SK-N-DZ (cell line): ENCODE results near the gene DEPDC5.
A peak's percentile ranks its signal among the peaks of the same experiment; 100 is the strongest.

Experiments used
- DNase-seq: peaks from one replicate; pipeline ENCODE4 v3.0.0-alpha.2; 2015; ENCODE audit warnings: low spot score

The DEPDC5 gene

GRCh38 chr22:31925056-31925455 lies 171.2 kb downstream of the DEPDC5 start:
- no peak for DNase-seq

- DNase-seq: no peak
These were observed 172.2 kb downstream of the DEPDC5 start for GRCh38 chr22:31926024-31926423.

GRCh38 chr22:31926969-31927368 lies 173.2 kb downstream of the DEPDC5 start:
- peak; percentile 90 for DNase-seq

GRCh38 chr22:31927562-31927961 lies 173.7 kb downstream of the DEPDC5 start:
- DNase-seq: no peak

- DNase-seq: peak; percentile 92
These were observed 175.5 kb downstream of the DEPDC5 start for GRCh38 chr22:31929167-31929930.

- no peak for DNase-seq
These were observed 179.0 kb downstream of the DEPDC5 start for GRCh38 chr22:31932863-31933262.

- DNase-seq: no peak
These were observed 179.6 kb downstream of the DEPDC5 start for GRCh38 chr22:31933406-31933805.

- DNase-seq: no peak
These were observed 180.1 kb downstream of the DEPDC5 start for GRCh38 chr22:31933816-31934482.

- no peak for DNase-seq
These were observed 182.3 kb downstream of the DEPDC5 start for GRCh38 chr22:31935961-31936635.

- DNase-seq: no peak
These were observed 183.5 kb downstream of the DEPDC5 start for GRCh38 chr22:31937341-31937740.

- DNase-seq: no peak
These were observed 184.5 kb downstream of the DEPDC5 start for GRCh38 chr22:31938296-31938695.

GRCh38 chr22:31940506-31940905 lies 186.7 kb downstream of the DEPDC5 start:
- DNase-seq: no peak

GRCh38 chr22:31942091-31942490 lies 188.3 kb downstream of the DEPDC5 start:
- no peak for DNase-seq

- no peak for DNase-seq
These were observed 189.6 kb downstream of the DEPDC5 start for GRCh38 chr22:31943206-31943977.

- DNase-seq: peak; percentile 94
These were observed 190.3 kb downstream of the DEPDC5 start, which contains the start of gene YWHAH for GRCh38 chr22:31943978-31944699. Gene YWHAH (plus strand): TSS chr22:31944535. CDS start chr22:31944734, 199 bp downstream.

- no peak for DNase-seq
These were observed 191.1 kb downstream of the DEPDC5 start for GRCh38 chr22:31944700-31945442.

GRCh38 chr22:31945443-31945855 lies 191.6 kb downstream of the DEPDC5 start:
- DNase-seq: no peak

- no peak for DNase-seq
These were observed 192.3 kb downstream of the DEPDC5 start for GRCh38 chr22:31945971-31946680.

GRCh38 chr22:31947296-31947695 lies 193.5 kb downstream of the DEPDC5 start:
- peak; percentile 37 for DNase-seq

GRCh38 chr22:31948002-31948401 lies 194.2 kb downstream of the DEPDC5 start:
- no peak for DNase-seq
